Activated CD4-positive, alpha-beta T cell treated with anti-CD3 and anti-CD28 coated beads, Interleukin-2, amount 50 U/mL, for 24 hours (primary cell): ENCODE results near the gene GLYATL1.

Source experiments
- DNase-seq, 2 donors: peaks; one replicate each; pipeline ENCODE4 v3.0.0-alpha.2; 2020; ENCODE audit warnings: low read depth in 1 of 2, low spot score in 1 of 2

The GLYATL1 gene

GRCh38 chr11:58926251-58926650, 13.0 kb upstream of the GLYATL1 start:
- DNase-seq, result no peak

GRCh38 chr11:58926695-58927094, 12.6 kb upstream of the GLYATL1 start:
- no peak for DNase-seq

GRCh38 chr11:58927393-58928106, 11.7 kb upstream of the GLYATL1 start:
- no peak for DNase-seq

GRCh38 chr11:58928107-58928499, 11.2 kb upstream of the GLYATL1 start:
- DNase-seq, result no peak

- no peak for DNase-seq
These were observed 10.6 kb upstream of the GLYATL1 start for GRCh38 chr11:58928691-58929090.

GRCh38 chr11:58930926-58931325, 8.4 kb upstream of the GLYATL1 start:
- no peak for DNase-seq

GRCh38 chr11:58933661-58934060, 5.6 kb upstream of the GLYATL1 start:
- DNase-seq, result no peak

- DNase-seq, result no peak
These were observed 4.3 kb upstream of the GLYATL1 start for GRCh38 chr11:58934945-58935513.

- no peak for DNase-seq
These were observed 890 bp upstream of the GLYATL1 start for GRCh38 chr11:58938398-58938797.

GRCh38 chr11:58940028-58940427, 740 bp downstream of the GLYATL1 start:
- DNase-seq, result no peak

- DNase-seq, result no peak
These were observed 2.5 kb downstream of the GLYATL1 start for GRCh38 chr11:58941838-58942237.

- DNase-seq, result no peak
These were observed 6.4 kb downstream of the GLYATL1 start for GRCh38 chr11:58945663-58946062.

GRCh38 chr11:58949184-58949583, 9.9 kb downstream of the GLYATL1 start:
- no peak for DNase-seq

GRCh38 chr11:58957922-58958321, 18.6 kb downstream of the GLYATL1 start:
- DNase-seq, result no peak

GRCh38 chr11:58958500-58958899, 19.2 kb downstream of the GLYATL1 start:
- peak in 1 of 2 donors; percentile 11 for DNase-seq

GRCh38 chr11:58963551-58964104, 24.3 kb downstream of the GLYATL1 start:
- DNase-seq, result no peak

- DNase-seq, result no peak
These were observed 26.1 kb downstream of the GLYATL1 start for GRCh38 chr11:58965246-58965985.

- DNase-seq, result no peak
These were observed 29.0 kb downstream of the GLYATL1 start for GRCh38 chr11:58968251-58968711.

- DNase-seq, result no peak
These were observed 38.2 kb downstream of the GLYATL1 start for GRCh38 chr11:58977470-58977869.

GRCh38 chr11:58979222-58979621, 39.9 kb downstream of the GLYATL1 start:
- no peak for DNase-seq

GRCh38 chr11:58980159-58980843, 41.0 kb downstream of the GLYATL1 start:
- DNase-seq, result no peak
